Keratinocyte (primary cell): ENCODE results near the gene RFC1. TPM values are rescaled to one million over a fixed set of nuclear protein-coding genes. Genes with fewer than 3 reads are reported as not detected.
"Not testable (repeated sequence)": the region's sequence is repeated elsewhere in the genome, so short reads cannot be mapped to it uniquely, and the experiment has no call there.

Source experiments
- DNase-seq: peaks from one replicate; pipeline ENCODE4 v3.0.0-alpha.2; 2011; ENCODE audit warnings: low read depth, missing footprints, low spot score
- FAIRE-seq: peaks from 2 replicates; lab custom pipeline; 2011; peaks lifted over from hg19 to GRCh38; lab: Jason Lieb, UNC
- H2AFZ ChIP-seq: 2 replicates; pipeline ENCODE4 v1.6.0; 2012; ENCODE audit warnings: low read length, control low read depth, inconsistent platforms; ENCODE audit not compliant: control insufficient read depth
- H3K27ac ChIP-seq: 2 replicates; pipeline ENCODE4 v1.5.1; 2011; ENCODE audit warnings: low read length; ENCODE audit not compliant: control insufficient read depth, insufficient read depth
- H3K27me3 ChIP-seq: 3 replicates; pipeline ENCODE4 v1.6.0; 2011; ENCODE audit warnings: low read length; ENCODE audit not compliant: control insufficient read depth, insufficient read depth; ENCODE audit errors: extremely low read depth
- H3K36me3 ChIP-seq, 2 experiments: 2 replicates in 1 of 2; 3 replicates in 1 of 2; pipeline ENCODE4 v1.5.1; 2011; ENCODE audit warnings: low read length in 2 of 2, mild to moderate bottlenecking in 1 of 2; ENCODE audit not compliant: control insufficient read depth in 2 of 2, insufficient read depth in 2 of 2; ENCODE audit errors: extremely low read depth in 1 of 2
- H3K4me1 ChIP-seq: 3 replicates; pipeline ENCODE4 v1.5.1; 2011; ENCODE audit warnings: low read length; ENCODE audit not compliant: control insufficient read depth, insufficient read depth; ENCODE audit errors: extremely low read depth
- H3K4me2 ChIP-seq: 3 replicates; pipeline ENCODE4 v1.6.0; 2011; ENCODE audit warnings: low read depth, low read length; ENCODE audit not compliant: control insufficient read depth, insufficient read depth; ENCODE audit errors: extremely low read depth
- H3K4me3 ChIP-seq, 3 experiments: fragments of 200-600 bp in 1 of 3; sonication (generic) in 1 of 3; 2 replicates in 2 of 3; 3 replicates in 1 of 3; pipeline ENCODE4 v1.5.1; 2011 to 2016; ENCODE audit warnings: low read length in 3 of 3, mild to moderate bottlenecking in 3 of 3, control low read depth in 2 of 3, inconsistent platforms in 1 of 3, low read depth in 1 of 3, mixed read lengths in 1 of 3, mixed run types in 1 of 3, moderate library complexity in 1 of 3; ENCODE audit not compliant: control insufficient read depth in 2 of 3, insufficient read depth in 2 of 3; ENCODE audit errors: extremely low read depth in 1 of 3
- H3K79me2 ChIP-seq: 2 replicates; pipeline ENCODE4 v1.6.0; 2012; ENCODE audit warnings: low read length; ENCODE audit not compliant: control insufficient read depth, insufficient read depth
- H3K9ac ChIP-seq: 3 replicates; pipeline ENCODE4 v1.6.0; 2011; ENCODE audit warnings: low read length; ENCODE audit not compliant: control insufficient read depth, insufficient read depth; ENCODE audit errors: extremely low read depth
- H3K9me1 ChIP-seq: 3 replicates; pipeline ENCODE4 v1.6.0; 2011; ENCODE audit warnings: low read length; ENCODE audit not compliant: control insufficient read depth, insufficient read depth; ENCODE audit errors: extremely low read depth
- H3K9me3 ChIP-seq: 2 replicates; pipeline ENCODE4 v1.5.1; 2012; ENCODE audit warnings: low read depth, low read length; ENCODE audit not compliant: control insufficient read depth
- H4K20me1 ChIP-seq: 3 replicates; pipeline ENCODE4 v1.6.0; 2011; ENCODE audit warnings: low read length; ENCODE audit not compliant: control insufficient read depth, insufficient read depth; ENCODE audit errors: extremely low read depth
- CTCF ChIP-seq, 3 experiments: IDR thresholded peaks in 1 of 3; conservative IDR thresholded peaks in 1 of 3; optimal IDR thresholded peaks in 1 of 3; 2 replicates in 2 of 3; 3 replicates in 1 of 3; pipeline versions ENCODE3 to v1.5.1; 2011; ENCODE audit warnings: low read length in 3 of 3, mild to moderate bottlenecking in 3 of 3, moderate library complexity in 2 of 3, control low read depth in 1 of 3, inconsistent platforms in 1 of 3; ENCODE audit not compliant: insufficient read depth in 2 of 3; ENCODE audit errors: extremely low read depth in 1 of 3
- EZH2 ChIP-seq: IDR thresholded peaks from one replicate; pipeline ENCODE4 v1.6.1; 2012; ENCODE audit warnings: inconsistent platforms, mild to moderate bottlenecking, low read length, moderate library complexity
- dilution Hi-C: fragments of 300-500 bp; cut with MboI; formaldehyde crosslinking; loops from one replicate; pipeline ENCODE4 v1.7.0; 2020; ENCODE audit warnings: low sequenced_read_pairs; ENCODE audit not compliant: extremely low pct_ligation_motif_present
- polyA plus RNA-seq, 5 experiments: library from polyadenylated mRNA; depleted of rRNA in 3 of 5; stranded (reverse) in 3 of 5; stranded (forward) in 1 of 5; unstranded in 1 of 5; fragments of >200 nt; gene quantifications; 1 replicate in 1 of 5; 2 replicates in 3 of 5; 3 replicates in 1 of 5; pipeline versions ENCODE4 v1.2.1 to v1.2.3, GENCODE V29; 2011 to 2012; ENCODE audit warnings: missing spikeins in 2 of 5, low read depth in 1 of 5, low replicate concordance in 1 of 5

RFC1 gene
- polyA plus RNA-seq, 1 donor (not counting 4 experiments of a cell fraction or from before 2014, with no cell fraction given), result 17.4 TPM

GRCh38 chr4:39406763-39407583, 40.8 kb upstream of the RFC1 start, which contains the start of gene KLB:
Gene KLB, plus strand, starts transcription at chr4:39406930. Its CDS starts 20 bp downstream, at chr4:39406950.
- H3K79me2 ChIP-seq, result no peaks in the 10 kb centered on the region
- H4K20me1 ChIP-seq, result no peaks in the 10 kb centered on the region
- TF ChIP-seq EZH2, result no peak
- TF ChIP-seq CTCF (optimal IDR thresholded peaks at IDR 0.05 in 1 of 3, IDR thresholded peaks at IDR 0.05 in 1 of 3, conservative IDR thresholded peaks at IDR 0.05 in 1 of 3; ENCODE audit: extremely low read depth in 1 of 3, insufficient read depth in 2 of 3, low read length in 3 of 3), result no peak
- H3K27me3 ChIP-seq, result no peaks in the 10 kb centered on the region
- no peak within 1 kb of the TSS for H2AFZ ChIP-seq
- no peak for DNase-seq
- H3K4me2 ChIP-seq, result no peak within 1 kb of the TSS
- H3K4me1 ChIP-seq, result no peaks in the 10 kb centered on the region
- H3K9me1 ChIP-seq, result no peaks in the 10 kb centered on the region
- H3K4me3 ChIP-seq, result no peak within 1 kb of the TSS
- no peaks in the 10 kb centered on the region for H3K36me3 ChIP-seq
- H3K9me3 ChIP-seq, result no peaks in the 10 kb centered on the region
- FAIRE-seq, result no peak
- dilution Hi-C loops, result no loop called here
- no peak within 1 kb of the TSS for H3K27ac ChIP-seq
- H3K9ac ChIP-seq, result no peak within 1 kb of the TSS

GRCh38 chr4:39401640-39402039, 35.5 kb upstream of the RFC1 start:
- H3K9me3 ChIP-seq, H3K27ac ChIP-seq, DNase-seq, H3K79me2 ChIP-seq, H3K4me3 ChIP-seq, H2AFZ ChIP-seq, H3K27me3 ChIP-seq, H3K36me3 ChIP-seq, dilution Hi-C loops, FAIRE-seq, H3K4me2 ChIP-seq, H3K9me1 ChIP-seq, H3K9ac ChIP-seq, H3K4me1 ChIP-seq, H4K20me1 ChIP-seq: not testable (repeated sequence)
